Smooth muscle cell (in vitro differentiated cells): Measurements from ENCODE around the gene KCNMB1. TPM values are rescaled to one million over a fixed set of nuclear protein-coding genes. Genes with fewer than 3 reads are reported as not detected.

Source experiments
- DNase-seq: peaks from one replicate; lab custom pipeline; 2025; ENCODE audit not compliant: unreplicated experiment; lab: John Stamatoyannopoulos, UW
- H2AFZ ChIP-seq: fragments of 200-600 bp; sonication (generic); 2 replicates; pipeline ENCODE4 v1.6.0; 2016; ENCODE audit warnings: antibody characterized with exemption, low read depth, mild to moderate bottlenecking
- H3F3A ChIP-seq: fragments of 200-600 bp; sonication (generic); 2 replicates; pipeline ENCODE4 v1.6.0; 2017; ENCODE audit warnings: antibody characterized with exemption, low read depth
- H3K27ac ChIP-seq: fragments of 200-600 bp; sonication (generic); 2 replicates; pipeline ENCODE4 v1.5.1; 2016; ENCODE audit warnings: low read depth, mild to moderate bottlenecking
- H3K27me3 ChIP-seq: fragments of 200-600 bp; sonication (generic); 2 replicates; pipeline ENCODE4 v1.6.1; 2016; ENCODE audit warnings: low read depth, mild to moderate bottlenecking
- H3K36me3 ChIP-seq: fragments of 200-600 bp; sonication (generic); 2 replicates; pipeline ENCODE4 v1.5.1; 2016; ENCODE audit warnings: low read depth
- H3K4me1 ChIP-seq: fragments of 200-600 bp; sonication (generic); 2 replicates; pipeline ENCODE4 v1.5.1; 2016; ENCODE audit warnings: low read depth
- H3K4me2 ChIP-seq: fragments of 200-600 bp; sonication (generic); 2 replicates; pipeline ENCODE4 v1.6.0; 2016; ENCODE audit warnings: mild to moderate bottlenecking
- H3K4me3 ChIP-seq: fragments of 200-600 bp; sonication (generic); 2 replicates; pipeline ENCODE4 v1.5.1; 2016; ENCODE audit warnings: mild to moderate bottlenecking
- H3K79me2 ChIP-seq: fragments of 200-600 bp; sonication (generic); 2 replicates; pipeline ENCODE4 v1.6.0; 2016; ENCODE audit warnings: low read depth, mild to moderate bottlenecking
- H3K9ac ChIP-seq: fragments of 200-600 bp; sonication (generic); 2 replicates; pipeline ENCODE4 v1.6.0; 2016; ENCODE audit warnings: low read depth
- H3K9me3 ChIP-seq: fragments of 200-600 bp; sonication (generic); replicated peaks from 2 replicates; pipeline ENCODE4 v1.5.1; 2016; ENCODE audit warnings: low read depth
- H4K20me1 ChIP-seq: fragments of 200-600 bp; sonication (generic); 2 replicates; pipeline ENCODE4 v1.6.0; 2016; ENCODE audit warnings: low read depth
- WGBS: methylation state at CpG from one replicate; pipeline ENCODE4 v1.1.7; 2016; ENCODE audit warnings: low lambda C conversion rate; 5-methylcytosine and 5-hydroxymethylcytosine counted together
- polyA plus RNA-seq: library from polyadenylated mRNA; unstranded; fragments of >200 nt; fragmentation: Nextera tagmentation; extraction: Ambion mirVana; gene quantifications from 2 replicates; pipeline ENCODE4 v1.2.1, GENCODE V29; 2016
- total RNA-seq: library from RNA; depleted of rRNA; stranded (reverse); fragments of >200 nt; gene quantifications from 2 replicates; pipeline ENCODE4 v1.2.3, GENCODE V29; 2014
- TF ChIP-seq, protein P1 (sequence below): fragments of 200-600 bp; sonication (generic); IDR thresholded peaks from 2 replicates; pipeline ENCODE4 v1.5.1; 2017; ENCODE audit warnings: borderline replicate concordance, mild to moderate bottlenecking, antibody characterized with exemption; ENCODE audit not compliant: insufficient read depth, poor library complexity, severe bottlenecking

KCNMB1 gene
- total and polyA plus RNA-seq, 2 experiments from 2014 or later: 0.54 to 0.63 TPM

GRCh38 chr5:170408226-170408625 is 19.1 kb upstream of the KCNMB1 start:
- Histone ChIP-seq H3K79me2 (no peaks in the 10 kb centered on the region), H3K9me3 (no peaks in the 10 kb centered on the region), H3F3A (no peaks in the 10 kb centered on the region), H3K27me3 (no peaks in the 10 kb centered on the region), H3K27ac (no peak overlapping the region), H3K9ac (no peak overlapping the region), H2AFZ (no peak overlapping the region), H3K36me3 (no peaks in the 10 kb centered on the region), H3K4me1 (no peaks in the 10 kb centered on the region), H4K20me1 (no peaks in the 10 kb centered on the region), H3K4me3 (no peak overlapping the region), H3K4me2 (peak overlapping the region; percentile 27)
- no peak for DNase-seq
- 19% methylated on average over 6 of the region's 6 CpGs for WGBS
- TF ChIP-seq, protein P1, sequence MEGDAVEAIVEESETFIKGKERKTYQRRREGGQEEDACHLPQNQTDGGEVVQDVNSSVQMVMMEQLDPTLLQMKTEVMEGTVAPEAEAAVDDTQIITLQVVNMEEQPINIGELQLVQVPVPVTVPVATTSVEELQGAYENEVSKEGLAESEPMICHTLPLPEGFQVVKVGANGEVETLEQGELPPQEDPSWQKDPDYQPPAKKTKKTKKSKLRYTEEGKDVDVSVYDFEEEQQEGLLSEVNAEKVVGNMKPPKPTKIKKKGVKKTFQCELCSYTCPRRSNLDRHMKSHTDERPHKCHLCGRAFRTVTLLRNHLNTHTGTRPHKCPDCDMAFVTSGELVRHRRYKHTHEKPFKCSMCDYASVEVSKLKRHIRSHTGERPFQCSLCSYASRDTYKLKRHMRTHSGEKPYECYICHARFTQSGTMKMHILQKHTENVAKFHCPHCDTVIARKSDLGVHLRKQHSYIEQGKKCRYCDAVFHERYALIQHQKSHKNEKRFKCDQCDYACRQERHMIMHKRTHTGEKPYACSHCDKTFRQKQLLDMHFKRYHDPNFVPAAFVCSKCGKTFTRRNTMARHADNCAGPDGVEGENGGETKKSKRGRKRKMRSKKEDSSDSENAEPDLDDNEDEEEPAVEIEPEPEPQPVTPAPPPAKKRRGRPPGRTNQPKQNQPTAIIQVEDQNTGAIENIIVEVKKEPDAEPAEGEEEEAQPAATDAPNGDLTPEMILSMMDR: no peak

DNA sequence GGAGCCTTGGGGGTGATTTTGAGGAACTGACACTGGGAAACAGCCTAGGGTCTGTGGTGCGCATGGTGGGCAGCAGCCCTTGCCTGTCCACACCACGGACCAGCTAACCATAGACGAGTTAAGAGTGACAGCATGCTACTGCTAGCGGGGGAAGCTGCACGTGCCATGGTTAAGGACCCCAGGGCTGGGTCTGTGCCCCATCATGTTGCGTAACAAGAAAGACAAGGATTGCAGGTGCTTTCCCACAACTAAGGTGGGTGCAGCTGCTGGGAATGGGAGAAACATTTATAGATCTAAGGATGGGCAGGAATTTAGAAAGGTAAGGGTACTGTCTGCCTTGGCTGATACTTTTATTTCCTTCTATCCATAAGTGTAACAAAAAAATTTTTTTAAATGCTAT is 17.9 kb upstream of the KCNMB1 start:
- H3K9me3 ChIP-seq: no peaks in the 10 kb centered on the region
- no peaks in the 10 kb centered on the region for H3K4me1 ChIP-seq
- no peaks in the 10 kb centered on the region for H3K79me2 ChIP-seq
- no peaks in the 10 kb centered on the region for H3K36me3 ChIP-seq
- no peak for DNase-seq
- no peak overlapping the region for H3K4me2 ChIP-seq
- no peaks in the 10 kb centered on the region for H4K20me1 ChIP-seq
- H3K27ac ChIP-seq: no peak overlapping the region
- TF ChIP-seq, protein P1: no peak
- no peak overlapping the region for H3K9ac ChIP-seq
- no peaks in the 10 kb centered on the region for H3F3A ChIP-seq
- no peak overlapping the region for H3K4me3 ChIP-seq
- WGBS: 91% methylated on average over 6 of the region's 6 CpGs
- H3K27me3 ChIP-seq: no peaks in the 10 kb centered on the region
- no peak overlapping the region for H2AFZ ChIP-seq

DNA sequence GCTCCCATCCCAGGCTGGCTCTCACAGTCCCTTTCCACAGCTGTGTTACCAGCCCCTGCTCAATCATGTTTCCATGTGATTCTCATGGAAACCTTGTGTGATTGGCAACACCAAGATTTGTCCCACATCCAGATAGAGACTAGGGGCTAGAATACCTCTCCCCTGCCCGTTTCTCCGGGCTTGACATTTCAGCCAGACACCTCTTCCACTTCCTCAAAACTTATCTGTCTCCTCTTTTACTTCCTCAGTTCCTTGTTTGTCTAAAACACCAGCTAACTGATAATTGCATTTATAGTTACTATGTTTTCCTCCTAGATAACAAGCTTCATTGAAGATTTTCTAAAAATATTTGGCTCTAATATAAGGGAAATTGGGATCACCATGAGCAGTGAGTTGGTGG is 16.6 kb upstream of the KCNMB1 start:
- TF ChIP-seq, protein P1: no peak
- Histone ChIP-seq H3K4me1 (no peaks in the 10 kb centered on the region), H3F3A (no peaks in the 10 kb centered on the region), H3K36me3 (no peaks in the 10 kb centered on the region), H3K79me2 (no peaks in the 10 kb centered on the region), H3K4me2 (no peak overlapping the region), H3K27me3 (no peaks in the 10 kb centered on the region), H3K27ac (no peak overlapping the region), H3K9me3 (no peaks in the 10 kb centered on the region), H3K4me3 (no peak overlapping the region), H3K9ac (no peak overlapping the region), H4K20me1 (no peaks in the 10 kb centered on the region), H2AFZ (no peak overlapping the region)
- WGBS: 92% methylated on average over 2 of the region's 2 CpGs
- no peak for DNase-seq

GRCh38 chr5:170404398-170404797 is 15.2 kb upstream of the KCNMB1 start:
- no peaks in the 10 kb centered on the region for H3K27me3 ChIP-seq
- no peaks in the 10 kb centered on the region for H3K79me2 ChIP-seq
- TF ChIP-seq, protein P1: no peak
- no peaks in the 10 kb centered on the region for H3K36me3 ChIP-seq
- H3F3A ChIP-seq: no peaks in the 10 kb centered on the region
- WGBS: 86% methylated on average over 2 of the region's 2 CpGs
- H3K4me2 ChIP-seq: no peak overlapping the region
- no peak overlapping the region for H3K9ac ChIP-seq
- no peak overlapping the region for H3K27ac ChIP-seq
- no peaks in the 10 kb centered on the region for H3K4me1 ChIP-seq
- DNase-seq: no peak
- H4K20me1 ChIP-seq: no peaks in the 10 kb centered on the region
- no peaks in the 10 kb centered on the region for H3K9me3 ChIP-seq
- no peak overlapping the region for H2AFZ ChIP-seq
- H3K4me3 ChIP-seq: no peak overlapping the region
